GM12878 (cell line): ENCODE results near the gene SEPTIN10. TPM values are rescaled to one million over a fixed set of nuclear protein-coding genes. Genes with fewer than 3 reads are reported as not detected.
A peak's percentile ranks its signal among the peaks of the same experiment; 100 is the strongest.

Experiments used
- BCL11A ChIP-seq: IDR thresholded peaks from 2 replicates; pipeline ENCODE4 v1.6.1; 2011; ENCODE audit warnings: low read depth, low read length
- BMI1 ChIP-seq: fragments of 450-650 bp; IDR thresholded peaks from 2 replicates; pipeline ENCODE4 v1.6.1; 2016; ENCODE audit warnings: mild to moderate bottlenecking, moderate library complexity, borderline replicate concordance
- CEBPZ ChIP-seq: fragments of 150-350 bp; IDR thresholded peaks from 2 replicates; pipeline ENCODE4 v1.6.1; 2016; ENCODE audit warnings: low read depth, low read length
- CHD2 ChIP-seq: IDR thresholded peaks from 2 replicates; pipeline ENCODE4 v1.6.1; 2011; ENCODE audit warnings: low read depth, low read length, improper control_type of control experiment, borderline replicate concordance
- CREB1 ChIP-seq: IDR thresholded peaks from 2 replicates; pipeline ENCODE4 v1.6.1; 2012; ENCODE audit warnings: low read depth, mild to moderate bottlenecking, inconsistent platforms
- KDM1A ChIP-seq: fragments of 200-600 bp; sonication (generic); IDR thresholded peaks from 2 replicates; pipeline ENCODE4 v1.6.1; 2016; ENCODE audit warnings: borderline replicate concordance
- MEF2B ChIP-seq: fragments of 450-650 bp; IDR thresholded peaks from 2 replicates; pipeline ENCODE4 v1.6.1; 2018; ENCODE audit warnings: mild to moderate bottlenecking, moderate library complexity; ENCODE audit not compliant: partially characterized antibody, poor library complexity, severe bottlenecking
- MYB ChIP-seq: fragments of 150-350 bp; IDR thresholded peaks from 2 replicates; pipeline ENCODE4 v1.6.1; 2014; ENCODE audit warnings: mild to moderate bottlenecking, low read depth, low read length, borderline replicate concordance
- RAD21 ChIP-seq: IDR thresholded peaks from 2 replicates; pipeline ENCODE4 v1.6.1; 2011; ENCODE audit warnings: mild to moderate bottlenecking, low read depth, low read length, moderate library complexity; ENCODE audit not compliant: insufficient read depth
- RCOR1 ChIP-seq: conservative IDR thresholded peaks from 2 replicates; pipeline ENCODE4 v1.6.1; 2012; ENCODE audit warnings: low read depth, low read length, improper control_type of control experiment
- RUNX3 ChIP-seq: IDR thresholded peaks from 2 replicates; pipeline ENCODE4 v1.6.1; 2012; ENCODE audit warnings: low read length, inconsistent platforms
- SIN3A ChIP-seq: IDR thresholded peaks from 2 replicates; pipeline ENCODE4 v1.6.1; 2012; ENCODE audit warnings: low read depth, low read length, improper control_type of control experiment
- SMARCA5 ChIP-seq: fragments of 450-650 bp; IDR thresholded peaks from 2 replicates; pipeline ENCODE4 v1.6.1; 2017; ENCODE audit warnings: mild to moderate bottlenecking
- SMC3 ChIP-seq: IDR thresholded peaks from 2 replicates; pipeline ENCODE4 v1.6.1; 2011; ENCODE audit warnings: low read length, improper control_type of control experiment, borderline replicate concordance
- TBL1XR1 ChIP-seq: IDR thresholded peaks from 2 replicates; pipeline ENCODE4 v1.6.1; 2012; ENCODE audit warnings: low read depth, low read length, improper control_type of control experiment
- TCF3 ChIP-seq: IDR thresholded peaks from 2 replicates; pipeline ENCODE4 v1.6.1; 2012; ENCODE audit warnings: low read depth, mild to moderate bottlenecking, low read length, borderline replicate concordance; ENCODE audit not compliant: insufficient read depth
- YBX1 ChIP-seq: fragments of 450-650 bp; IDR thresholded peaks from 2 replicates; pipeline ENCODE4 v1.6.1; 2016; ENCODE audit warnings: antibody characterized with exemption
- ZBTB4 ChIP-seq: fragments of 450-650 bp; formaldehyde crosslinking; IDR thresholded peaks from 2 replicates; pipeline ENCODE4 v1.4.0; 2022; ENCODE audit warnings: mild to moderate bottlenecking, moderate library complexity
- polyA plus RNA-seq, 11 experiments: library from polyadenylated mRNA; depleted of rRNA in 4 of 11; unstranded in 6 of 11; stranded (reverse) in 5 of 11; fragments of >200 nt; fragmentation: Nextera tagmentation in 4 of 11; fragmentation: Illumina TruSeq in 1 of 11; extraction: Ambion mirVana in 4 of 11; extraction: Trizol in 1 of 11; gene quantifications; 1 replicate in 1 of 11; 2 replicates in 10 of 11; pipeline versions ENCODE4 v1.2.1 to v1.2.3, GENCODE V29; 2011 to 2016; ENCODE audit warnings: inconsistent platforms in 2 of 11, missing spikeins in 2 of 11, low read depth in 1 of 11
- total RNA-seq, 4 experiments: library from RNA; depleted of rRNA in 3 of 4; stranded (reverse); fragments of >200 nt in 3 of 4; fragmentation: Illumina TruSeq in 1 of 4; extraction: Trizol in 1 of 4; gene quantifications; 2 replicates each; pipeline versions ENCODE4 v1.2.1 to v1.2.3, GENCODE V29; 2013 to 2021

Gene SEPTIN10
- total and polyA plus RNA-seq, 10 of the 15 experiments (the other 5 are each of a cell fraction or from before 2014, with no cell fraction given) = 20.2 to 132 (median 62.7) TPM

GRCh38 chr2:109516445-109517117 is 97.2 kb downstream of the SEPTIN10 start (continued):
- TF ChIP-seq CHD2 (no peak), ZBTB4 (CRISPR knock-in tag) (no peak), MEF2B (no peak), RCOR1 (no peak), BCL11A (no peak), SIN3A (no peak), SMC3 (peak; percentile 65), RUNX3 (no peak), YBX1 (no peak), CREB1 (no peak), TCF3 (no peak), KDM1A (no peak), MYB (no peak), SMARCA5 (peak; percentile 58; the same call in 1 of the 2 replicates), TBL1XR1 (no peak), CEBPZ (no peak), RAD21 (peak; percentile 80), BMI1 (no peak)
